M059J (cell line): Measurements from ENCODE around the gene DCTN2. TPM values are rescaled to one million over a fixed set of nuclear protein-coding genes. Genes with fewer than 3 reads are reported as not detected.
"Not testable (repeated sequence)": the region's sequence is repeated elsewhere in the genome, so short reads cannot be mapped to it uniquely, and the experiment has no call there.

Experiments
- DNase-seq: peaks from one replicate; pipeline ENCODE4 v3.0.0-alpha.2; 2012; ENCODE audit warnings: low read depth
- total RNA-seq: library from RNA; depleted of rRNA; stranded (reverse); fragments of >200 nt; shearing (Covaris generic); gene quantifications from 2 replicates; pipeline ENCODE4 v1.2.3, GENCODE V29; 2014

DCTN2 gene
- total RNA-seq, 1 experiment from 2014 or later = 119 TPM

DNA sequence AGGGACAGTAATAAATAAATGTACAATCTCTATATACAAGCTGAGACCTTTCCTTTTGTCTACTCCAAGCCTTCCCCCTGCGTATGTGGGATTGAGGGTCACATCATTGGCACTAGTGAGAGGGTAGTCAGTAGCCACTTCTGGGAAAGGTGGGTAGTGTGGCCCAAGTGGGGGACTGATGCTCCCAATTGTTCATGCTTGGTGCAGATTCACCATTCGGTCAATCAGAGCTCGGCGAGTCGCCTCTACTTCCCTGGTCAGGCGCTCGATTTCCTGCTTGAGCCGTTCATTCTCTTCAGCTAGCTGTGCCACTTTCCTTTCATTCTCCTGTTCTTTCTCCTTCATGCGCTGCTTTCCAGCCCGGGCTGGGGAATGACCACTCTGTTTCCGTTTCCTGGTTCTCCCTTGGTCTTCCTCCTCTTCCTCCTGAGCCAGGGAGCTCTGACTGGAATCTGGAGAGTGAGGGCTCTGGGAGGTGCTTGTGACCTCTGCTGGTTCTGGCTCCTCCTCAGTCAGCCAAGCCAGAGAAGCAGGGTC, 30.3 kb downstream of the DCTN2 start:
- DNase-seq = no peak

DNA sequence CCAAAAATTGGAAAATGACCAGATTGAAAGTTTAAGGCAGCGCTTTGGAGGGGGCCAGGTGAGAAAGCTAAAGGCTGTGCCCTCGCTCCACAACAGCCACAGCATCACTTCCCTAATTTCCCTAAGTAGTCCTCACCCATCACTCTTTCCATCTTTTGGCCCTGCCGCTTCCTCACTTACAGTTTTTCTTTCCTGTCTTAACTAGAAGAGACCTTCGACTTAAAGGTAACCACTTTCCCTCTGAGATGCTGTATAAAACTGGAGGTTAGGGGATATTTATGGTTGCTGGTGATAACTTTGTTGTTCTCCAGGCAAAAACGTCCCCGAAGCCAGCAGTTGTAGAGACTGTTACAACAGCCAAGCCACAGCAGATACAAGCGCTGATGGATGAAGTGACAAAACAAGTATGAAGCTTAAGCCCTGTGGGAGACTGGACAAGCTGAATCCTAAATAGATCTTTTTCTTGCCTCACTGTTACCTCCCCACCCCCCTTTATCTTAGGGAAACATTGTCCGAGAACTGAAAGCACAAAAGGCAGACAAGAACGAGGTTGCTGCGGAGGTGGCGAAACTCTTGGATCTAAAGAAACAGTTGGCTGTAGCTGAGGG, 31.0 kb downstream of the DCTN2 start:
- DNase-seq = peak; percentile 10

DNA sequence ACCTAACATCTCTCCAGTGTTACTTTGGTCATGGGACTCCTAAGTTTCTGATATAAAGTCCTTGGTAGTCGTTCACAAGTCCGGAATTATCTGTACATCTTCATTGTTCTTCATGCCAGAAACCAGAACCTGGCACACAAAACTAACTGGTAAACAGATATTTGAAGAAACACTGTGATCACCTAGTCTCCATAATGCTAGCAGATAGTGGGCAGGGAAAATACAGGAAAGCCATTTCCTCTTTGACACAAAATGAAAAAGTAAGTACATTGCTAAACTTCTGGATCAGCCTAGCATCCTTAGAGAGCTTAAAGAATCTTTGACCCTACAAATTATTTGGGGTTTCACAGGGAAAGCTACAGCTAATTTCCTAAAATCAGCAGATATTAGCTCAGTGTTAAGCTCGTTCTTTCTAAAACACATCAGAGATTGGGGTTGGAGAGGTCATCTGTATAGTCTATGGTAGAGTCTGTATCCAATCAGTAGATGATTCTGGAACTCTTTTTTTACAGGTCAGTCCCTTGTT, 31.5 kb downstream of the DCTN2 start:
- DNase-seq = no peak

DNA sequence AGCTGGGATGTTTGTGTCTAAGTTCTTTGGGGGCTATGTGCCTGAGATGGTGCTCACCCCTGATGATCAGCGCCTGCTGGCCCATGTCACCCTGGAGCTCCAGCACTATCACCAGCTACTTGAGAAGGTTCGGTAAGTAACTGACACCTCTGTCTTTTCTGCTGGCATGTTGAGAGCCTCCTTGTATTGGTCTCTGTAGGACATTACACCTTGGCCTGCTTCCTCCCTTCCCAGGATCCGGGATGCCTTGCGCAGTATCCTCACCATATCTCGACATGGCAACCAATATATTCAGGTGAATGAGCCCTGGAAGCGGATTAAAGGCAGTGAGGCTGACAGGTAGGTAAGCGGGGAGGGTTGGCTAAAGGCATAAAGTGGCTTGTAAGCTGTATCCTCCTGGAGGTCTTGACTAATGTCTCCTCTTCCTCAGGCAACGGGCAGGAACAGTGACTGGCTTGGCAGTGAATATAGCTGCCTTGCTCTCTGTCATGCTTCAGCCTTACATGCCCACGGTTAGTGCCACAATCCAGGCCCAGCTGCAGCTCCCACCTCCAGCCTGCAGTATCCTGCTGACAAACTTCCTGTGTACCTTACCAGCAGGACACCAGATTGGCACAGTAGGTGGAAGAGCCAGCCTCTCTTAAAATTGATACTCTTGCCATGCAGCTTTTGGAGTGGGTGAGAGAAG, 32.1 kb downstream of the DCTN2 start:
- peak; percentile 19 for DNase-seq

DNA sequence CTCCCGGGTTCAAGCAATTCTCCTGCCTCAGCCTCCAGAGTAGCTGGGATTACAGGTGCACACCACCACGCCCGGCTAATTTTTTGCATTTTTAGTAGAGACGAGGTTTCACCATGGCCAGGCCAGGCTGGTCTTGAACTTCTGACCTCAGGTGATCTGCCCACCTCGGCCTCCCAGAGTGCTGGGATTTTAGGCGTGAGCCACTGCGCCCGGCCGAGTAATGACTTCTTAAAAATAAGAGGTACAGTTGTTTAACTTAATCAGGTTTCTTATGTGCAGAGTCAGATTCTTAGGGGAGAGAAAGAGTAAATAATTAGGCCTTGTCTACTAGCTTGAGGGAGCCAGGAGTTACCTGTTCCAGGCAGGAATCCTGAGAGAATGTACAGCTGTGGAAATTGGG, 32.7 kb downstream of the DCTN2 start:
- DNase-seq = not testable (repeated sequence)

DNA sequence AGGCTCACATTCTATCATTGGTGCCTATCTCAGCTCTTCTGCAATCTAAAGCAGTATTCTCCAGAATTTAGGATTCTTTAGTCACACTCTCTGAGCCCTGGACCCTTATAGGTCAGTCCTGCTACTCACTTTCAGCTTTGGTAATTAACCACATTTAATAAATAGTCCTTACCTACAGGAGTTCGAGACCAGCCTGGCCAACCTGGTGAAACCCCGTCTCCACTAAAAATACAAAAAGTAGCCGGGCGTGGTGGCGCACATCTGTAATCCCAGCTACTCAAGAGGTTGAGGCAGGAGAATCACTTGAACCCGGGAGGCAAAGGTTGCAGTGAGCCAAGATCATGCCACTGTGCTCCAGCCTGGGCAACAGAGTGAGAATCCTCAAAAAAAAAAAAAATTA, 33.3 kb downstream of the DCTN2 start:
- DNase-seq = not testable (repeated sequence)

DNA sequence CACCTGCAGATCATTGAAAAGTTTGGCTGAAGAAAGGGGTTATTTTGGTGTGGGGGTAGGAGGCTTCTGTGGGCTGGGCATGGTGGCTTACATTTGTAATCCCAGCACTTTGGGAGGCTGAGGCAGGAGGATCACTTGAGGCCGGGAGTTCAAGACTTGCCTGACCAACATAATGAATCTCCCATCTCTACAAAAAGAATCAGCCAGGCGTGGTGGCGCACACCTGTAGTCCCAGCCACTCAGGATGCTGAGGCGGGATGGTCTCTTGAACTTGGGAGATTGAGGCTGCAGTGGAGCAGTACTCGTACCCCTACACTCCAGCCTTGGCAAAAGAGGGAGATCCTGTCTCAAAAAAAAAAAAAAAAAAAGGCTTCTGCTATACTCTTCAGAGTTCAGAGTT, 33.7 kb downstream of the DCTN2 start:
- DNase-seq = no peak

DNA sequence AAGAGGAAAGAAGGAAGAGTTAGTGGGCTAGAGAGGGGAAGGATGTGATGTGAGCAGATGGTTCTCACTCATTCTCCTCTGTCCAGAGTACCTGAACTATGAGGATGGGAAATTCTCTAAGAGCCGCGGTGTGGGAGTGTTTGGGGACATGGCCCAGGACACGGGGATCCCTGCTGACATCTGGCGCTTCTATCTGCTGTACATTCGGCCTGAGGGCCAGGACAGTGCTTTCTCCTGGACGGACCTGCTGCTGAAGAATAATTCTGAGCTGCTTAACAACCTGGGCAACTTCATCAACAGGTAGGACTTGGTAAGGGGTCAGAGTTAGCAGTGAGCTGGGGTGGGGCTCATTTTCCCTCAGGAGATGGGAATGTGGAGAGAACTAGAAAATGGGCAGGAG, 34.3 kb downstream of the DCTN2 start:
- no peak for DNase-seq

DNA sequence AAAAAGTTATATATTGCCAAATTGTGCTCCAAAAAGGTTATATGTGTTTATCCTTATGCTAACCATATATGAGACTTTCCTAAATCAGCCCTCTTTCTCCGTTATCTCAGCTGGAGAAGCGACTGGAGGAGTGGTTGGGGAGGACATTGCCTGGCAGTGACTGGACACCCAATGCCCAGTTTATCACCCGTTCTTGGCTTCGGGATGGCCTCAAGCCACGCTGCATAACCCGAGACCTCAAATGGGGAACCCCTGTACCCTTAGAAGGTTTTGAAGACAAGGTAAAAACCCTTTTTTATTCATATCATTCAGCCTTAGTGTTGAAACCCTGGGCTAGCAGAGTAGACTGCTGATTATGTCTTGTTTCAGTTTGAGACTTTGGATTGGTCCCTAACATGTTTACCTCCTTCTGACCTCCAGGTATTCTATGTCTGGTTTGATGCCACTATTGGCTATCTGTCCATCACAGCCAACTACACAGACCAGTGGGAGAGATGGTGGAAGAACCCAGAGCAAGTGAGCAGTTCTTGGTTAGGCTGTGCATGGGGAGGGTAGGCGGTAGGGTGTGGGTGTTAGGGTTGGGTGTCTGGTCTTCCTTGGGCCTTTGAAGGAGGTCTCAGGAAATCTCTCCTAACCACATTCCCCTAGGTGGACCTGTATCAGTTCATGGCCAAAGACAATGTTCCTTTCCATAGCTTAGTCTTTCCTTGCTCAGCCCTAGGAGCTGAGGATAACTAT, 35.2 kb downstream of the DCTN2 start:
- DNase-seq = no peak

DNA sequence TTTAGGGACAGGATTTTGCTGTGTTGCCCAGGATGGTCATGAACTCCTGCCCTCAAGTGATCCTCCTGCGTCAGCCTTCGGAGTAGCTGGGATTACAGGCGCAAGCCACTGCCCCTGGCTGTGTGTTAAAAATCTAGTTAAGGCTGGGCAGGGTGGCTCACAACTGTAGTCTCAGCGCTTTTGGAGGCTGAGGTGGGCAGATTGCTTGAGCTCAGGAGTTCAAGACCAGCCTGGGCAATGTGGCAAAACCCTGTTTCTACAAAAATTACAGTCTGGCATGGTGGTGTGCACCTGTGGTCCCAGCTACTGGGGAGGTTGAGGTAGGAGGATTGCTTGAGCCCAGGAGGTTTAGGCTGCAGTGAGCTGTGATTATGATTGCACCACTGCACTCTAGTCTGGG, 35.8 kb downstream of the DCTN2 start:
- no peak for DNase-seq

DNA sequence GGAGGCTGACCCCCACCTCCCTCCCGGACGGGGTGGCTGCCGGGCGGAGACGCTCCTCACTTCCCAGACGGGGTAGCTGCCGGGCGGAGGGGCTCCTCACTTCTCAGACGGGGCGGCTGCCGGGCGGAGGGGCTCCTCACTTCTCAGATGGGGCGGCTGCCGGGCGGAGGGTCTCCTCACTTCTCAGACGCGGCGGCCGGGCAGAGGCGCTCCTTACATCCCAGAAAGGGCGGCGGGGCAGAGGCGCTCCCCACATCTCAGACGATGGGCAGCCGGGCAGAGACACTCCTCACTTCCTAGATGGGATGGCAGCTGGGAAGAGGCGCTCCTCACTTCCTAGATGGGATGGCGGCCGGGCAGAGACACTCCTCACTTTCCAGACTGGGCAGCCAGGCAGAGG, 39.2 kb downstream of the DCTN2 start:
- not testable (repeated sequence) for DNase-seq

DNA sequence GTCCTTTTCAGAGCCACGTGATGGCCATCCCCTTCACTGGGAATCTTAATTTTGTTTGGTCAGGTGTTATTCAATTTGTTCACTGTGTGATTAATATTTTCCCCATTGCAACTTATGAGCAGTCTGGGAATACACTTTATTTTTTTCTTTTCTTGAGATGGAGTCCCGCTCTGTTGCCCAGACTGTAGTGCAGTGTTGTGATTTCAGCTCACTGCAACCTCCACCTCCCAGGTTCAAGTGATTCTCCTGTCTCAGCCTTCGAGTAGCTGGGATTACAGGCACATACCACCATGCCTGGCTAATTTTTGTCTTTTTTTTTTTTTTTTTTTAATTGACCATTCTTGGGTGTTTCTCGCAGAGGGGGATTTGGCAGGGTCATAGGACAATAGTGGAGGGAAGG, 40.5 kb downstream of the DCTN2 start:
- DNase-seq = not testable (repeated sequence)

DNA sequence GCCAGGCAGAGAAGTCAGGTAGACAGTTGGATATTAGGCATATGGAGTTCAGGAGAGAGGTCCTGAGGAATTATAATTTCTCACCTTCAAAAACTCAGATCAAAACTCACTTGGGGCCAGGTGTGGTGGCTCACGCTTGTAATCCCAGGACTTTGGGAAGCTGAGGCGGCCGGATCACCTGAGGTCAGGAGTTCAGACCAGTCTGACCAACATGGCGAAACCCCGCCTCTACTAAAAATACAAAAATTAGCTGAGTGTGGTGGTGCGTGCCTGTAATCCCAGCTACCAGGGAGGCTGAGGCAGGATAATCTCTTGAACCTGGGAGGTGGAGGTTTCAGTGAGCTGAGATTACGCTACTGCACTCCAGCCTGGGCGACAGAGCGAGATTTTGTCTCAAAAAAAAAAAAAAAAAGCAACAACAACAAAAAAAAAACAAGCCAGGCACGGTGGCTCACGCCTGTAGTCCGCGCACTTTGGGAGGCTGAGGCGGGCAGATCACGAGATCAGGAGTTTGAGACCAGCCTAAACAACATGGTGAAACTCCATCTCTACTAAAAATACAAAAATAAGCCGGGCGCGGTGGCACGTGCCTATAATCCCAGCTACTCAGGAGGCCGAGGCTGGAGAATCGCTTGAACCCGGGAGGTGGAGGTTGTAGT, 44.6 kb downstream of the DCTN2 start:
- DNase-seq = not testable (repeated sequence)

DNA sequence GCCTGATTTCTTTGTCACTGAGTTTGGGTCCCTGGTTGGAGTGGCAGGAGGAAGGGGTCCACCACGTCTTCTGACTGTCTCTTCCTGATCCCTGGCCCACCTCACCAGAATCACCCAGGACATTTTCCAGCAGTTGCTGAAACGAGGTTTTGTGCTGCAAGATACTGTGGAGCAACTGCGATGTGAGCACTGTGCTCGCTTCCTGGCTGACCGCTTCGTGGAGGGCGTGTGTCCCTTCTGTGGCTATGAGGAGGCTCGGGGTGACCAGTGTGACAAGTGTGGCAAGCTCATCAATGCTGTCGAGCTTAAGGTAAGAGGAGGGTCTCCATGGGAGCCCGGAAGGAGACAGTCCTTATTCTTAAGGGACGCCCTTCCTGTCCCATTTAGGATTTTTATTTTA, 46.8 kb downstream of the DCTN2 start:
- no peak for DNase-seq

DNA sequence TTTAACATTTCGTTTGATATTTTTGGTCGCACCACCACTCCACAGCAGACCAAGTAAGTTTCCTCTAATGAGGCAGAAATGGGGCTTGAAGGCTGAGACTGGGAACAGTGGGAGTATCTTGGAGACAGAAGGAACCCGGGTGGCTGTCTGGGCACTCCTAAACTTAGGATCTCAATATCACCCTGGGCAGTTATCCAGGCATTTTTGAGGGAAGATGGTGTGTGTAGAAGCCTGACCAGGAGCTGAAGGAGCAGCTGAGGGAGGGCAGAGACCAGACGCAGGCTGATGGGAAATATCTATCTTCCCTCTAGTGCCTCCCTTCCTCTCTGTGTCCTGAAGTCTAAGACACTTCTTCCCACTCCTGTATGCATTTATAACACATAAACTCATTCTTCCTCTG, 48.4 kb downstream of the DCTN2 start:
- no peak for DNase-seq

DNA sequence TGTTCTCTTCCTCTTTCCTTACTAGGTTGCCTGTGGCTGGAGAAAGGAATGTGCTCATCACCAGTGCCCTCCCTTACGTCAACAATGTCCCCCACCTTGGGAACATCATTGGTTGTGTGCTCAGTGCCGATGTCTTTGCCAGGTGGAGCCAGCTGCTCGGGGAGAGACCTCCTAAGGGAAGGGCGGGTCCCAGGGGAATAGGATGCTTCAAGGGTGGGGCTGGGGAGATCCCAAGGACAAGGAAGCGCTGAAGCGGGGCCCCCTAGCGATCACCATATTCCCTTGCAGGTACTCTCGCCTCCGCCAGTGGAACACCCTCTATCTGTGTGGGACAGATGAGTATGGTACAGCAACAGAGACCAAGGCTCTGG, 48.9 kb downstream of the DCTN2 start:
- no peak for DNase-seq

DNA sequence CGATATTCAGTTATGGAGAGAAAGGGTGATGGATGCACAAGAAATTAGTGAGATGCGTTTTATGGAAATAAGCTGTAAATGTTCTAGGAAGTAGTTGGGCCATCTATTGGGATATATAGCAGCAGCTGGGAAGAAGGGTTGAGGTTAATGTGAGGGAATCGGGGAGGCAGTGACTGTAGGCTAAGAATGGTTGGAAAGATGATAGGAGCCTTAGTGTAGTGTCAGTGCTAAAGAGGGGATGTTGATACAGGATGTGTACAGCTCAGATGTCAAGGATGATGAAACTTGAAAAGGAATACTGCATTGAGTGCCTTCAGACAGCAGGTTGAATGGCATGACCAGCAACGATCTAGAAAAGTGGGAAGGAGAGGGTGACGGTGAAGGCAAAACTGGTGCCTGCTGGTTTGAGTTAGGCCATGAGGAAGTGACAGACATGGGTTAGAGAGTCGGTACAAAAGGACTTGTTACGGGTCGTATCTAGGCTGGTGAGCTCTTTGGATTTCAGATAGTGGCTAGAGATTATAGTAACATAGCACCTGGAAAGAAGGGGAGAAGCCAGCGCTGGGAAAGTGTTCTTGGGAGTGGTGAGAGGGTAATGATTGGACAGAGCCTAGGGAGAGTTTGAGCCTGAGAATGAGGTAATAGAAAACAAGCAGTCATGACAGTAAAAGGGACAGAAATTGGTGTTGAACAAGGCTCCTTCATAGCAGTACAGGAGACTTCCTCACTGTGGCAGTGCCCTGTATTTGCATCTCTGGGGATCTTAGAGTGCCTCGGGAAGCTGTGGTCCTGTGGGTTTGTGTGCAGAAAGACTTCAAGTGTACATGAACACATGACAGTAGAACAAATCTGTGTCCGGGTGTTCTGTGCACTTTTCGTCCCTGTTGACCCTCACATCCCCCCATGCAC, 49.5 kb downstream of the DCTN2 start:
- DNase-seq = no peak

DNA sequence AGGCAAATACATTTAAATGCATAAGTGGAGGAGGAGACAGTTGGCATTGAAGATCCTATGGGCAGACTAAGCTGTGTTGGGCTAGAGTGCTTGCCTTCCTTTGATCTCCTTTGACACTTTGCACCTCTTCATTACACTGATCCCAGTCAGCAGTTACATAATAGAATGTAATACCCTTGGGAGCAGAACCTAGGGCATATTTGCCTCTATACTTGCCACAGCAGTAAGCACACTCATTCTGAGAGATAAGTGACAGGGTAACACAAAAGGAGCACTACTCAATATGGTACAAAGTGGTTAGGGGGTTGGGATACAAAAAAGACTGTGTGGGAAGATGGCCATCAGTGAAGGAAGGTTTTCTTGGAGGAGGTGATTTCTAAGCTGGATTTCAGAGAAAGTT, 50.2 kb downstream of the DCTN2 start:
- DNase-seq = no peak

DNA sequence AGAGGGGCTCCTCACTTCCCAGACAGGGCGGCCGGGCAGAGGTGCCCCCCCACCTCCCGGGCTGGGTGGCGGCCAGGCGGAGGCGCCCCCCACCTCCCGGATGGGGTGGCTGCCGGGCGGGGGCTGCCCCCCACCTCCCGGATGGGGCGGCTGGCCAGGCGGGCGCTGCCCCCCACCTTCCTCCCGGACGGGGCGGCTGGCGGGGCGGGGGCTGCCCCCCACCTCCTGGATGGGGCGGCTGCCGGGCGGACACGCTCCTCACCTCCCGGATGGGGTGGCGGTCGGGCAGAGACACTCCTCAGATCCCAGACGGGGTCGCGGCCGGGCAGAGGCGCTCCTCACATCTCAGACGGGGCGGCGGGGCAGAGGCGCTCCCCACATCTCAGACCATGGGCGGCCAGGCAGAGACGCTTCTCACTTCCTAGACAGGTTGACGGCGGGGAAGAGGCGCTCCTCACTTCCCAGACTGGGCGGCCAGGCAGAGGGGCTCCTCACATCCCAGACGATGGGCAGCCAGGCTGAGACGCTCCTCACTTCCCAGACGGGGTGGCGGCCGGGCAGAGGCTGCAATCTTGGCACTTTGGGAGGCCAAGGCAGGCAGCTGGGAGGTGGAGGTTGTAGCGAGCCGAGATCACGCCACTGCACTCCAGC, 51.8 kb downstream of the DCTN2 start:
- not testable (repeated sequence) for DNase-seq
